GM19324 (cell line): Measurements from ENCODE around the gene GPC6.

Source experiments
- ATAC-seq: cut with Tn5 transposase; IDR thresholded peaks from one replicate; pipeline ENCODE4 v1.9.1; 2021; ENCODE audit warnings: mild to moderate bottlenecking, moderate library complexity; ENCODE audit not compliant: unreplicated experiment, low FRiP score

The GPC6 gene

GRCh38 chr13:94344126-94344818, 1117.7 kb downstream of the GPC6 start:
- no peak for ATAC-seq

DNA sequence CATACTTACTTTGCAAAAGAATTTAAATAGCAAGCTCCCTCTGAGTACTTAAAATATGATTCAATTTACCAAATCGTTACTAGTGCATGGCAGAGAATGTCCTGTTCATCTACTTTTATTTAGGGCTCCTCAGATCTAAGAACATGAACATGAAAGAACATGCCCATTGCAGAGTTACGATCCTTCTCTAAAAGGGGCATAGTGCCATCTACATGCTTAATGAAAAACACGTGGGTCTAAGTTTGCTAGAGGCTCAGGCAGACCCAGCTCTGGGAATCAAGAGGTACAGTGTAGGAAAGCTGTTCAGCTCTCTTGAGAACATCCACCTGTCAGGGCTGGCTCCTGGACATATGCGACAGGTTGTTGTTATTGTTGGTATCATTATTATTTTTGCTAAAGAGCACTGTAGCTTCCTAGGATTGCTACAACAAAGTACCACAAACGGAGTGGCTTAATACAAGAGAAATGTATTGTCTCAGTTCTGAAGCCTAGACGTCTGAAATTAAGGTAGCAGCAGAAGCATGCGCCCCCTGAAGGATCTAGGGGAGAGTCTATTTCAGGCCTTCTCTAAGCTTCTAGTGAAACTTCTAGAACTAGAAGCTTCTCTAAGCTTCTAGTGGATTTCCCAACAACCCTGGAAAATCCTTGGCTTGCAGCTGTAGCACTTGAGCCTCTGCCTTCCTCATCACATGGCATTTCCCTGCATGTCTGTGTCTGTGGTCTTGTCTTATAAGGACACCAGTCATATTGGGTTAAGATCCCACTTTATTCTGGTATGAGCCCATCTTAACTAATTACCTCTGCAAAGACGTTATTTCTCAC, 1119.0 kb downstream of the GPC6 start:
- no peak for ATAC-seq

DNA sequence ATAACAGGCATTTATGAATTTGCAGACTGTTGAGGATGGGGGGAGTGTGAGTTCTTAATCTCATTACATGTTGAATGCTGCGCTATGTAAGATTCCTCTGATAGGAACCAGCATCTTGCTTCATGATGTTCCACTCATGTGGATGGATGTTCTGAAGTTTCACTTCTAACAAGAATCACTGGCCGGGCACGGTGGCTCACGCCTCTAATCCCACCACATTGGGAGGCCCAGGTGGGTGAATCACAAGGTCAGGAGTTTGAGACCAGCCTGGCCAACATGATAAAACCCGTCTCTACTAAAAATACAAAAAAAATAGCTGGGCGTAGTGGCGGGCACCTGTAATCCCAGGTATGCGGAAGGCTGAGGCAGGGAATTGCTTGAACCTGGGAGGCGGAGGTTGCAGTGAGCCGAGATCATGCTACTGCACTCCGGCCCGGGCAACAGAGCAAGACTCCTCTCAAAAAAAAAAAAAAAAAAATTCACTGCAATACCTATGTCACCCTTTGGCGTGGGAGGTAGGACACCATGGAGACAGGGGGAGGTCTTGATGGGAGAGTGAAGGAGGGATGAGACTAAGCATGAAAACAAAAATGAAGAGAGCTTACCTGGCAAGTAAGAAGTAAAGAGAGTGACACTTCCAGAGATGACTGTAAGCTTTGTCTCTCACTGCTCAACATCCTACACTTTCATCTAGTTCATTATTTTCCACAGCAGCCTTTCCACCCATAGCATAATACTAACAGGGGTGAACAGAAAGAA, 1119.8 kb downstream of the GPC6 start:
- no peak for ATAC-seq

GRCh38 chr13:94351292-94351990, 1124.8 kb downstream of the GPC6 start:
- ATAC-seq: no peak

DNA sequence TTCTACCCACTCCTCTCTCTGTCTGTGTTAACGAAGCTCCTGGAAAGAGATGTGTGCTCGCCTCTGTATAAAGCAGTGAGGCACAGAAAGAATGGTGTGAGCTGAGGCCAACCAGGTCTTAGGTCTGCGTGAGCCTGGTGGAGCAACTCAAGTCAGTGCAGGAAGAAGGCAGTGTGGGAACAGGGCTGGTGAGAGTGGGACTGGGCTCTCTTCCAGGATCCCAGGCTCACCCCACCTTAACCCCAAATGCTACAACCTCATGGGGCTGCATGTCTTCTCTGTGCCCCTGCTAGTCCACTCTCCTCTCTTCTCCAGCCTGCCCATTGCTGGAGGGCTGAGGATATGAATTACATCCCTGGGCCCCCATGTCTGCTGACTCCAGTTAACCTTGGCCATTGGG, 1125.5 kb downstream of the GPC6 start:
- ATAC-seq: no peak

- ATAC-seq: no peak
These were observed 1126.6 kb downstream of the GPC6 start for GRCh38 chr13:94353167-94353710.

- no peak for ATAC-seq
These were observed 1133.3 kb downstream of the GPC6 start for GRCh38 chr13:94359875-94360274.

DNA sequence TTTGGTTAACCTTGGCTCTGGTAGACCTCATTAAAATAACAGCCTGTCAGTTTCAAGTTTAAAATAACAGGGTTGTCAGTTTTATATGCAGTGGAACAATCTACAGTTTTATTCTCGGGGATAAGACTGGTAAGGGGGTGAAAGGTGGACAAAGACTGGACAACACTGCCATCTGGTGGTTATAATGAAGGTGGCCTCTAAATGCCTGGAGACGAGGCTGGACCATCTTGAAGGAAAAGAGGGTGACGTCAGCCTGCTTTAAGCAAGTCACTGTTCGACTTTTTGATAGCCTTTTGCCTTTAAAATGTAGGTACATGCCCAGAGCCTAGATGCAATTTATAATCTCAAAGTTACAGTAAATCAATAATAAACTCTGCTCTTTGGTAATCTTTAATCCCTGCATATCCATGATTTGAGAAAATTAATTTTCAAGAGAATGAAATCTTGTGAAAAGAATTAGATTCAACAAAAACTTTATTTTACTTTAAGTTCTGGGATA, 1135.9 kb downstream of the GPC6 start:
- ATAC-seq: peak; percentile 86

DNA sequence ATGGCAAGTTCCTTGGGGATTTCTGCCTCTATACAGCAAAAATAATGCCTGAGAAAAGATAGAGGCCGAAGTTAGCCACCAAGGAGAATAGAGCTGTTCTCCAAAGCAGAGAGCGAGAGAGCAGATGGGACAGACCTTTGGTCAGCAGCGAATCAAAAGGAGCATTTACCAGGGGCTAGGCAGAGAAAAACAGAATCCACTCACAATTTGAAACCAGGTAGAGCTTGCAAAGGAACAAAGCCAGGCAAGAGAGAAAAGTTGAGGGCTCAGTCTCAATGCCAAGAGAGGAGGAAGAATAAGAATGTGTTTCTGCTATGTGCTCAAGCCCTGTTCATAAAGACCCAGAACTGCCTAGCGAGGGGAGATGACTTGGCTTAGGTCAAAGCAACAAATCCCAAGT, 1140.1 kb downstream of the GPC6 start:
- ATAC-seq: no peak

DNA sequence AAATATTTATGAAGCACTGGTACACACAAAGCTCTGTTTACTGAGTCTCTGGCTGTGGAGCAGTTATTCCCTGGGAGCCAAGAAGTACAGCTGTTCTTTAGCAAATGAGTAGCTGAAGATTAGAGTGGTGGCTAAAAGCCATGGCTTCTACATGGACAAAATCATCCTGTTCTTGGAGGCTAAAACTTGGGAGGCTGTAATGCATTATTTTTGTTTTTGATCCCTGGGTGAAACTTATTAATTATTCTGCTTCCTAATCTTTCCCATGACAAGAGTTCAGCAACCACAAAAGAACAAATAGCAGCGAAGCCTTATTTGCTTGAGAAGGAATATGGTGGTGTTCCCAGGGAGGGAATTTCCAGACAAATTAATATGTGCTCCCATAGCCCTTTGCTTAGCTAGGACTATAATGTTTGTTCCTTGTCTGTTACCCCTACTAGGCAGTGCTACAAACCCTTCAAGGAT, 1143.4 kb downstream of the GPC6 start:
- ATAC-seq: no peak

DNA sequence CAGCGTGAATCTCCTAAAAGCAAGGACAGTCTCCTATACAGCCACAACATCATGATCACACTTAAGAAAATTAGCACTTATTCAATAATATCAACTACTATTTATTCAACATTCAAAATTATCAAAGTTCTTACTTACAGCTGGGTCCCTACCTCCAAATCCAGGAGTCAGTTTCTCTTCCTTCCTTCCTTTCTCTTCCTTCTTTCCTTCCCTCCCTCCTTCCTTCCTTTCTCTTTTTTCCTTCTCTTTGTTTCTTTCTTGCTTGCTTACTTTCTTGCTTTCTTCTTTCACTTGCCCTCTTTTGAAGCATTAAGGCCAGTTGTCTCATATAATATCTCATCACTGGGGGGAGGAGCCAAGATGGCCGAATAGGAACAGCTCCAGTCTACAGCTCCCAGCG, 1145.2 kb downstream of the GPC6 start:
- ATAC-seq: no peak

GRCh38 chr13:94382517-94382916, 1155.9 kb downstream of the GPC6 start:
- no peak for ATAC-seq

GRCh38 chr13:94382960-94383359, 1156.4 kb downstream of the GPC6 start:
- ATAC-seq: no peak

DNA sequence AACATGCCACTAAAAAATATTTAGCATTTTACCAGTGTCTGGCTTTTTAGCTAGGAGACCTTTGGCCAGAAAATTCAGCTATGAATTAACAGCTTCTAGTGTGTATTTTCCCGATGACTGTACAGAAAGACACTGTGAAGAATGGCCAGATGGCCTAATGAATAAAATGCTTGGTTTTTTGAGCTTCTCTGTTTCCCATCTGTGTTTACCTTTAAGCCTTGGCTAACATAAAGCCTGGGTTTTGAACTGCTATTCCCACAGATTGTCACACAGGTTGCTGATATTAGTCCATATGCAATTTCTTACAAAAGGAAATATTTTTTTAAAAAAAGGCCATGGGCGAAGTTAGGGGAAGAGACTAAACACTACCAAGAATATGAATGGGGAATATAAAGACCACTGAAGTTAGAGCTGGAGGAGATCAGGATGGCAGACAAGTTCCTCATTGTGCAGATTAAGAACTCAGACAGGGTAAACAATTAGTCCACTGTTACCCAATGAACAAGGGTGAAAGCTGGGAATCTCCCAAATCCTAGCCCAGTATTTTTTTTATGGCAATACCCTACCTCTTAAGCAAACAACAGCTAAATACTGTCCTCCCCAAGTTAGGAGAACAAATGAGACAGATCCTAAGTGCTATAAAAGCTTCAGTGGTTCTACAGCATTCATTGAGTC, 1157.8 kb downstream of the GPC6 start:
- ATAC-seq: no peak

- no peak for ATAC-seq
These were observed 1160.4 kb downstream of the GPC6 start for GRCh38 chr13:94387047-94387446.

GRCh38 chr13:94389604-94390351, 1163.2 kb downstream of the GPC6 start:
- no peak for ATAC-seq

DNA sequence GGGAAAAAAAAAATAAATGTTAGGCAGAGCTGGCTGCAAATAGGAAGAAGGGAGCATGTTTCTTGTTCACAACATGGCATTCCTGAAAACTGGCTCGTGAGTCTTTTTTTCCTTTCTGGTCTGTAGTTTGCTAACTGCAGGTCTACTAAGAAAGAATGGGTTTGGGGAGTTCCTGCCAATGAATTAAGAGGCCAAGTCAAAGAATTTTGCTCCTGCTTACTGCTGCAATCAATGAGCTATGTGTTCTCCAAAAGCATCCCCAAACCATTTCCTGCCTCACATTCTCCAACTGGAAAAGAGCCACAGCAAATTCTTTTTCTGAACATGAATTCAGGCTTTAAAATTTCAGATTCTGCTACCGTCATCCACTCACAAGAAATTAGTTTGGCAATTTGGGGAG, 1164.3 kb downstream of the GPC6 start:
- no peak for ATAC-seq

- no peak for ATAC-seq
These were observed 1168.1 kb downstream of the GPC6 start for GRCh38 chr13:94394723-94395122.

GRCh38 chr13:94395860-94396259, 1169.3 kb downstream of the GPC6 start:
- ATAC-seq: no peak
